Measurements from ENCODE around the gene RAET1L. TPM values are rescaled to one million over a fixed set of nuclear protein-coding genes. Genes with fewer than 3 reads are reported as not detected.

The RAET1L gene
- total and polyA plus RNA-seq, 2 experiments from 2014 or later = not detected

- Histone ChIP-seq H3K4me3 (no peak overlapping the region), H3F3A (replicated peaks; ENCODE audit: low read depth) (no peaks in the 10 kb centered on the region), H3K4me2 (no peak overlapping the region), H4K20me1 (replicated peaks; ENCODE audit: insufficient read depth) (no peaks in the 10 kb centered on the region), H2AFZ (no peak overlapping the region), H3K27me3 (ENCODE audit: insufficient read depth) (no peaks in the 10 kb centered on the region), H3K9me2 (ENCODE audit: insufficient read depth) (0 out of 2 replicates have a peak, but pooled peaks cover 5% of the 10 kb centered on the region), H3K79me2 (replicated peaks; ENCODE audit: insufficient read depth) (no peaks in the 10 kb centered on the region), H3K27ac (ENCODE audit: low read depth) (no peak overlapping the region), H3K4me1 (ENCODE audit: insufficient read depth) (no peaks in the 10 kb centered on the region), H3K36me3 (ENCODE audit: insufficient read depth) (no peaks in the 10 kb centered on the region)
- Mint-ChIP-seq H3K36me3 (ENCODE audit: low read depth) (peaks cover 15% of the 10 kb centered on the region), H3K27ac (no peak overlapping the region), H3K9me3 (peaks cover 33% of the 10 kb centered on the region), H3K4me1 (no peaks in the 10 kb centered on the region; the same call in 2 of the 3 replicates), H3K27me3 (ENCODE audit: insufficient read depth, low read depth, poor library complexity) (peaks cover 28% of the 10 kb centered on the region), H3K4me3 (no peak overlapping the region)
- DNase-seq (ENCODE audit: low spot score) (no peak), ATAC-seq (no peak)
- TF ChIP-seq REST (IDR thresholded peaks at IDR 0.05; ENCODE audit: unreplicated experiment) (no peak), POLR2AphosphoS5 (IDR thresholded peaks at IDR 0.05; ENCODE audit: low read depth) (no peak), EZH2 (IDR thresholded peaks at IDR 0.05; ENCODE audit: low read depth, unreplicated experiment) (no peak), JUNB (IDR thresholded peaks at IDR 0.05; ENCODE audit: unreplicated experiment) (no peak), CTCF (conservative IDR thresholded peaks at IDR 0.05; ENCODE audit: low read depth in 2 of 2) (no peak), ZNF114 (CRISPR knock-in tag; IDR thresholded peaks at IDR 0.05) (no peak), NANOG (IDR thresholded peaks at IDR 0.05; ENCODE audit: borderline replicate concordance) (no peak), CREB1 (CRISPR knock-in tag; IDR thresholded peaks at IDR 0.05; ENCODE audit: low read depth) (no peak), ZNF331 (CRISPR knock-in tag; IDR thresholded peaks at IDR 0.05; ENCODE audit: low read depth) (no peak), STAT1 (IDR thresholded peaks at IDR 0.05; ENCODE audit: unreplicated experiment) (no peak), EZH2phosphoT487 (IDR thresholded peaks at IDR 0.05; ENCODE audit: unreplicated experiment) (no peak)
- TF ChIP-seq, protein P1, sequence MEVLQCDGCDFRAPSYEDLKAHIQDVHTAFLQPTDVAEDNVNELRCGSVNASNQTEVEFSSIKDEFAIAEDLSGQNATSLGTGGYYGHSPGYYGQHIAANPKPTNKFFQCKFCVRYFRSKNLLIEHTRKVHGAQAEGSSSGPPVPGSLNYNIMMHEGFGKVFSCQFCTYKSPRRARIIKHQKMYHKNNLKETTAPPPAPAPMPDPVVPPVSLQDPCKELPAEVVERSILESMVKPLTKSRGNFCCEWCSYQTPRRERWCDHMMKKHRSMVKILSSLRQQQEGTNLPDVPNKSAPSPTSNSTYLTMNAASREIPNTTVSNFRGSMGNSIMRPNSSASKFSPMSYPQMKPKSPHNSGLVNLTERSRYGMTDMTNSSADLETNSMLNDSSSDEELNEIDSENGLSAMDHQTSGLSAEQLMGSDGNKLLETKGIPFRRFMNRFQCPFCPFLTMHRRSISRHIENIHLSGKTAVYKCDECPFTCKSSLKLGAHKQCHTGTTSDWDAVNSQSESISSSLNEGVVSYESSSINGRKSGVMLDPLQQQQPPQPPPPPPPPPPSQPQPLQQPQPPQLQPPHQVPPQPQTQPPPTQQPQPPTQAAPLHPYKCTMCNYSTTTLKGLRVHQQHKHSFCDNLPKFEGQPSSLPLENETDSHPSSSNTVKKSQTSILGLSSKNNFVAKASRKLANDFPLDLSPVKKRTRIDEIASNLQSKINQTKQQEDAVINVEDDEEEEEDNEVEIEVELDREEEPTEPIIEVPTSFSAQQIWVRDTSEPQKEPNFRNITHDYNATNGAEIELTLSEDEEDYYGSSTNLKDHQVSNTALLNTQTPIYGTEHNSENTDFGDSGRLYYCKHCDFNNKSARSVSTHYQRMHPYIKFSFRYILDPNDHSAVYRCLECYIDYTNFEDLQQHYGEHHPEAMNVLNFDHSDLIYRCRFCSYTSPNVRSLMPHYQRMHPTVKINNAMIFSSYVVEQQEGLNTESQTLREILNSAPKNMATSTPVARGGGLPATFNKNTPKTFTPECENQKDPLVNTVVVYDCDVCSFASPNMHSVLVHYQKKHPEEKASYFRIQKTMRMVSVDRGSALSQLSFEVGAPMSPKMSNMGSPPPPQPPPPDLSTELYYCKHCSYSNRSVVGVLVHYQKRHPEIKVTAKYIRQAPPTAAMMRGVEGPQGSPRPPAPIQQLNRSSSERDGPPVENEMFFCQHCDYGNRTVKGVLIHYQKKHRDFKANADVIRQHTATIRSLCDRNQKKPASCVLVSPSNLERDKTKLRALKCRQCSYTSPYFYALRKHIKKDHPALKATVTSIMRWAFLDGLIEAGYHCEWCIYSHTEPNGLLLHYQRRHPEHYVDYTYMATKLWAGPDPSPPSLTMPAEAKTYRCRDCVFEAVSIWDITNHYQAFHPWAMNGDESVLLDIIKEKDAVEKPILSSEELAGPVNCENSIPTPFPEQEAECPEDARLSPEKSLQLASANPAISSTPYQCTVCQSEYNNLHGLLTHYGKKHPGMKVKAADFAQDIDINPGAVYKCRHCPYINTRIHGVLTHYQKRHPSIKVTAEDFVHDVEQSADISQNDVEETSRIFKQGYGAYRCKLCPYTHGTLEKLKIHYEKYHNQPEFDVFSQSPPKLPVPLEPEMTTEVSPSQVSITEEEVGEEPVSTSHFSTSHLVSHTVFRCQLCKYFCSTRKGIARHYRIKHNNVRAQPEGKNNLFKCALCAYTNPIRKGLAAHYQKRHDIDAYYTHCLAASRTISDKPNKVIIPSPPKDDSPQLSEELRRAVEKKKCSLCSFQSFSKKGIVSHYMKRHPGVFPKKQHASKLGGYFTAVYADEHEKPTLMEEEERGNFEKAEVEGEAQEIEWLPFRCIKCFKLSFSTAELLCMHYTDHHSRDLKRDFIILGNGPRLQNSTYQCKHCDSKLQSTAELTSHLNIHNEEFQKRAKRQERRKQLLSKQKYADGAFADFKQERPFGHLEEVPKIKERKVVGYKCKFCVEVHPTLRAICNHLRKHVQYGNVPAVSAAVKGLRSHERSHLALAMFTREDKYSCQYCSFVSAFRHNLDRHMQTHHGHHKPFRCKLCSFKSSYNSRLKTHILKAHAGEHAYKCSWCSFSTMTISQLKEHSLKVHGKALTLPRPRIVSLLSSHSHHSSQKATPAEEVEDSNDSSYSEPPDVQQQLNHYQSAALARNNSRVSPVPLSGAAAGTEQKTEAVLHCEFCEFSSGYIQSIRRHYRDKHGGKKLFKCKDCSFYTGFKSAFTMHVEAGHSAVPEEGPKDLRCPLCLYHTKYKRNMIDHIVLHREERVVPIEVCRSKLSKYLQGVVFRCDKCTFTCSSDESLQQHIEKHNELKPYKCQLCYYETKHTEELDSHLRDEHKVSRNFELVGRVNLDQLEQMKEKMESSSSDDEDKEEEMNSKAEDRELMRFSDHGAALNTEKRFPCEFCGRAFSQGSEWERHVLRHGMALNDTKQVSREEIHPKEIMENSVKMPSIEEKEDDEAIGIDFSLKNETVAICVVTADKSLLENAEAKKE (CRISPR knock-in tag; IDR thresholded peaks at IDR 0.05) = no peak
- TF ChIP-seq, protein P2, sequence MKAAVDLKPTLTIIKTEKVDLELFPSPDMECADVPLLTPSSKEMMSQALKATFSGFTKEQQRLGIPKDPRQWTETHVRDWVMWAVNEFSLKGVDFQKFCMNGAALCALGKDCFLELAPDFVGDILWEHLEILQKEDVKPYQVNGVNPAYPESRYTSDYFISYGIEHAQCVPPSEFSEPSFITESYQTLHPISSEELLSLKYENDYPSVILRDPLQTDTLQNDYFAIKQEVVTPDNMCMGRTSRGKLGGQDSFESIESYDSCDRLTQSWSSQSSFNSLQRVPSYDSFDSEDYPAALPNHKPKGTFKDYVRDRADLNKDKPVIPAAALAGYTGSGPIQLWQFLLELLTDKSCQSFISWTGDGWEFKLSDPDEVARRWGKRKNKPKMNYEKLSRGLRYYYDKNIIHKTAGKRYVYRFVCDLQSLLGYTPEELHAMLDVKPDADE (IDR thresholded peaks at IDR 0.05) = no peak
Observed at GRCh38 chr6:150056916-150057315, 31.6 kb upstream of the RAET1L start.

All from GM23338 (cell line).